ENCODE measurements around the gene ZNF516.

- no peak for TF ChIP-seq CTCF (IDR thresholded peaks at IDR 0.05)
- no peak for TF ChIP-seq POLR2A (IDR thresholded peaks at IDR 0.05)
- no peak for TF ChIP-seq EP300 (IDR thresholded peaks at IDR 0.05)
These were observed 144.7 kb downstream of the ZNF516 start for GRCh38 chr18:76350134-76351025.
